WI38 (cell line): Measurements from ENCODE around the gene TRMT5.

ENCODE experiments used
- H3K4me3 ChIP-seq: 2 replicates; pipeline ENCODE4 v1.5.1; 2011; ENCODE audit warnings: low read depth, mild to moderate bottlenecking, control low read depth, low read length
- TF ChIP-seq, protein P1 (sequence below): IDR thresholded peaks from 2 replicates; pipeline ENCODE4 v1.5.1; 2012; ENCODE audit warnings: low read depth, mild to moderate bottlenecking, control low read depth, low read length

TRMT5 gene

DNA sequence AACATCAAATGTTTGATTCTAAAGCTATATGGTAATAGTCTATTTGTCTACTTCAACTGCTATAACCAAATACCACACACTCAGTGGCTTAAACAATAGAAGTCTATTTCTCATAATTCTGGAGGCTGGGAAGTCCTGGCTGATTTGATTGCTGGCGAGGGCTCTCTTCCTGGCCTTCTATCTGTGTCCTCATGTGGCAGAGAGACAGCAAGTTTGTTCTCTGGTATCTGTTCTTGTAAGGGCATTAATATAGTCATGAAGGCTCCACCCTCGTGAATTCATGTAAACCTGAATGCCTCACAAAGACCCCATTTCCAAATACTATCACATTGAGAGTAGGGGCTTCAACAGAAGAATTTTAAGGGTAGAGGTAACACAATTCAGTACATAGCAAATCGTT is 34.1 kb downstream of the TRMT5 start:
- TF ChIP-seq, protein P1, sequence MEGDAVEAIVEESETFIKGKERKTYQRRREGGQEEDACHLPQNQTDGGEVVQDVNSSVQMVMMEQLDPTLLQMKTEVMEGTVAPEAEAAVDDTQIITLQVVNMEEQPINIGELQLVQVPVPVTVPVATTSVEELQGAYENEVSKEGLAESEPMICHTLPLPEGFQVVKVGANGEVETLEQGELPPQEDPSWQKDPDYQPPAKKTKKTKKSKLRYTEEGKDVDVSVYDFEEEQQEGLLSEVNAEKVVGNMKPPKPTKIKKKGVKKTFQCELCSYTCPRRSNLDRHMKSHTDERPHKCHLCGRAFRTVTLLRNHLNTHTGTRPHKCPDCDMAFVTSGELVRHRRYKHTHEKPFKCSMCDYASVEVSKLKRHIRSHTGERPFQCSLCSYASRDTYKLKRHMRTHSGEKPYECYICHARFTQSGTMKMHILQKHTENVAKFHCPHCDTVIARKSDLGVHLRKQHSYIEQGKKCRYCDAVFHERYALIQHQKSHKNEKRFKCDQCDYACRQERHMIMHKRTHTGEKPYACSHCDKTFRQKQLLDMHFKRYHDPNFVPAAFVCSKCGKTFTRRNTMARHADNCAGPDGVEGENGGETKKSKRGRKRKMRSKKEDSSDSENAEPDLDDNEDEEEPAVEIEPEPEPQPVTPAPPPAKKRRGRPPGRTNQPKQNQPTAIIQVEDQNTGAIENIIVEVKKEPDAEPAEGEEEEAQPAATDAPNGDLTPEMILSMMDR, result no peak
- no peak overlapping the region for H3K4me3 ChIP-seq

DNA sequence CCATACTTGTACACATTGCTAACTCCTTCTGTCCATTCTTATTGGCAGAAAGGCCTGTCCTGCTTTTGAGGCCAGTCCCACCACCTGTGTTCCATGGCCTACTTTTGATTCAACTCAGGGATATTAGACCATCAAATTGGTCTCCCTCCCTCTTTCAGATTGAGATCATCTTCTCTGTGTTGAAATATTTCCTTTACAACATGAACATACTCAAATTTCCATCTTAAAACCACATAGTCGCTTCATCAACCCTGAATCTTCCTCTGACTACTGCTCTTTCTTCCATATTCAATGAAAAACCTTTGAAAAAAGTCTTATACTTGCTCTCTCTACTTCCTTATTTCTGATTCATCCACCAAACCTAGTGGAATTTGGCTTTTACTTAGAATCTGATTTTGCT is 34.9 kb downstream of the TRMT5 start:
- no peak overlapping the region for H3K4me3 ChIP-seq
- TF ChIP-seq, protein P1, result no peak

DNA sequence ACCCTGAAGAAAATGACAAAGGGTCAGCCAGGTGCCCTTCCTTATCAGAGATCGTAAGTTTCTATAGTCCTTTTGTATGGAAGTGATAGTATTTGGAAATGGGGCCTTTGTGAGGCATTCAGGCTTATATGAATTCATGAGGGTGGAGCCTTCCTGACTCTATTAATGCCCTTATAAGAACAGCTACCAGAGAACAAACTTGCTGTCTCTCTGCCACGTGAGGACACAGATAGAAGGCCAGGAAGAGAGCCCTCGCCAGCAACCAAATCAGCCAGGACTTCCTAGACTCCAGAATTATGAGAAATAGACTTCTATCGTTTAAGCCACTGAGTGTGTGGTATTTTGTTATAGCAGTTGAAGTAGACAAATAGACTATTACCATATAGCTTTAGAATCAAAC is 36.7 kb downstream of the TRMT5 start:
- no peak overlapping the region for H3K4me3 ChIP-seq
- TF ChIP-seq, protein P1, result no peak

DNA sequence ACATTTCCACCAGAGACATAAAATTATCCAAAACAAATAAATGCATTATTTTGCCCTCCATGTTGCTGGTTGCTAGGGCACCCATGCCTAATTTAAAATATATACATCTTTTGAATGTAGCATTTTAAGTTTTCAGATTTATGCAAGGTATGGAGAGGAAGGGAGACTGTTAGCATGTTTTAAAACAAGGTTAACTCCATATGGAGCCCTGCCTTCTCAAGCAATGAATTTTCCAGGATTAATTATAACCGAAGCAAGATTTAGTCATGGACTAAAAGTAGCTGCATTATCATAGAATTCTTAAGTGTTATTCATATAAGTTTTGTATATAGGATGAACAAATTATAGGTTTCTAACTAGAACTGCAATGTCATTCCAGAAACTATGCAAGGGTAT is 37.2 kb downstream of the TRMT5 start:
- TF ChIP-seq, protein P1, result no peak

DNA sequence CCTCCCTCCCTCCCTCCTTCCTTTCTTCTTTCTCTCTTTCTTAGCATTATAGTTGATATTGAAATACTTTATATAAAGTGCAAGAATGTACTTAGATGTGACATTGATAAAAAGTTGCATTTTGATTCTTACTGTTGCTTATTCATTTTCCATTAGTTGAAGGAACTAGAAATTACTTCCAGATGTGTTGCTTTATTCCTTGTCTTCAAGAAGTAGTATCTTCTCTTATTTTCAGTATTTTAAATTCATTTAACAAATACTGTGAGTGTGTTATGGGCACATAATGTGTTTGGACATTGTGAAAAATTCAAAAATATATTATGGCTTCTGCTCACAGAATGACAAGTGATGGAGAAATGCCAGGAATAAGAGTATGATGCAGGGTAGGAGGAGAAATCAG is 45.6 kb downstream of the TRMT5 start:
- TF ChIP-seq, protein P1, result no peak

More for the DNA sequence above, 37.2 kb downstream of the TRMT5 start:
- H3K4me3 ChIP-seq, result no peak overlapping the region

DNA sequence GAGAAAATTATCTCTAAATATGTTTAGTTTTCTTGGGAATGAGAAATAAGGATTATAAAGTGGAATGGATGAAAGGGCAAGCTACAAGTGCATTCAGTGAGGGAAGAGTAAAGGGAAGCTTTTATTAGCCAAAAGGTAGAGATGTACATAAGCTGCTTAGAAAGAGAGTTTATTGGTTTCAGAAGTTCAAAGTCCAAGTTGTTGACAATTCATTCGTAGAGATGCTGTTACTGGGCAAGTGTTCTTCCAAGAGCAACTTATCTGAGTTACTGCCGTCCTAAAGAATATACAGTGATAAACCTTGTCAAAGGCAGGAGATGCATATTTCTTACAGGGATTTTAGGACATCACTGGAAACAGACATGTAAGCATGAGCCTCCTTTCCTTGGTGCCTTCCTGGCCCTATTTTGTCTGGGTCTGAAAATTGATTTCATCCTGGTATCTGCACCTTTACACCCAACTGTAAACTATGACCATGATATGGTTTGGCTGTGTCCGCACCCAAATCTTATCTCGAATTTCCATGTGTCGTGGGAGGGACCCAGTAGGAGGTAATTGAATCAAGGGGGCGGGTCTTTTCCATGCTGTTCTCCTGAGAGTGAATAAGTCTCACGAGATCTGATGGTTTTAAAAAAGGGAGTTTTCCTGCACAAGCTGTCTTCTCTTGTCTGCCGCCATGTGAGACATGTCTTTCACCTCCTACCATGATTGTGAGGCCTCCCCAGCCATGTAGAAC is 46.8 kb downstream of the TRMT5 start:
- no peak overlapping the region for H3K4me3 ChIP-seq
- TF ChIP-seq, protein P1, result no peak

More for the DNA sequence above, 45.6 kb downstream of the TRMT5 start:
- no peak overlapping the region for H3K4me3 ChIP-seq

DNA sequence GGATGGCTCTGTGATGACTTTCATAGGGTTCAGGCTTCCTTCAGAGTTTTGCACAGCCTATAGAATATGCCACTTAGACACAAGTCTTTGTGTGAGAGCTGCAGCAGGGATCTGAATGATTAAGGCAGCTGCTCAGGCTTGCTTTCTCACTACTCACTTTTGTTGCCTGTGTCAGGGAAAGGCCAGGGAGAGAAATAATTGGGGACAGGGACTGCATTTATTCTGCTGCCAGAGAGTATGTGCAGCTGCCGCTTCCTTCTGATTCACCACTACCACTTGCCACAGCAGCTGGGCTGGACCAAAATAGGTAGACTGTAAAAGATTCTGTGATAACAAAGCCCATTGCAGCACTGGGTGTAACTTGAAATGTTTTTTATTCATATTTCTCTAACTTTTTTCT is 49.7 kb downstream of the TRMT5 start:
- H3K4me3 ChIP-seq, result no peak overlapping the region
- TF ChIP-seq, protein P1, result no peak
